Measurements from ENCODE around the gene RDM1.
A peak's percentile ranks its signal among the peaks of the same experiment; 100 is the strongest.
"Not testable (repeated sequence)": the region's sequence is repeated elsewhere in the genome, so short reads cannot be mapped to it uniquely, and the experiment has no call there.

Gene RDM1

DNA sequence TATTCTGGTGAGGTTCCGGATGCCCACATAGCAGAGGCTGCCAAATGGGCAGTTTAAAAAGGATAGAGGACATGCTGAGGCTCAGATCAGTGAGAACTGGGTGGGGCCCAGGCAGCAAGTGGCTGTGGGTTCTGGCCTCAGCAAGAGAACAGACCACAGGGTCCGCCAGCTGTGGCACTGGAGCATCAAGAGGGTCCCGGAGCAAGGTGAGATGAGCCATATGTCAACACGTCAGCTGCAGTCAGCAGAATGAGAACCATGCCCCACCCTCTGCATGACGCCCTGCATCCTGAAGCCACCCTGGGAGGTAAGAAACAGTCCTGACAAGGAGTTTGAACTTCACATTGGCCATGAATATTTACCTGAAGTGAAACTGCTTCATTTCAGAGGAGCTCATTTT is 30.3 kb downstream of the RDM1 start:
- H3K9me3 ChIP-seq (ENCODE audit: control insufficient read depth, low read length): no peaks in the 10 kb centered on the region
- no peak overlapping the region for H3K27ac ChIP-seq (ENCODE audit: low read depth, low read length, severe bottlenecking)
- no peaks in the 10 kb centered on the region for H3K4me1 ChIP-seq (ENCODE audit: control insufficient read depth, insufficient read depth, low read length, poor library complexity, severe bottlenecking)
- H3K36me3 ChIP-seq (ENCODE audit: control insufficient read depth, insufficient read depth, low read length): no peaks in the 10 kb centered on the region
- whole genome bisulfite sequencing, 2 experiments (ENCODE audit: insufficient coverage in 2 of 2): 90 to 96% methylated on average over 4 to 5 of the region's 5 CpGs
- no peak overlapping the region for H3K4me3 ChIP-seq (ENCODE audit: extremely low read depth, insufficient read depth, low read length, poor library complexity, severe bottlenecking)

DNA sequence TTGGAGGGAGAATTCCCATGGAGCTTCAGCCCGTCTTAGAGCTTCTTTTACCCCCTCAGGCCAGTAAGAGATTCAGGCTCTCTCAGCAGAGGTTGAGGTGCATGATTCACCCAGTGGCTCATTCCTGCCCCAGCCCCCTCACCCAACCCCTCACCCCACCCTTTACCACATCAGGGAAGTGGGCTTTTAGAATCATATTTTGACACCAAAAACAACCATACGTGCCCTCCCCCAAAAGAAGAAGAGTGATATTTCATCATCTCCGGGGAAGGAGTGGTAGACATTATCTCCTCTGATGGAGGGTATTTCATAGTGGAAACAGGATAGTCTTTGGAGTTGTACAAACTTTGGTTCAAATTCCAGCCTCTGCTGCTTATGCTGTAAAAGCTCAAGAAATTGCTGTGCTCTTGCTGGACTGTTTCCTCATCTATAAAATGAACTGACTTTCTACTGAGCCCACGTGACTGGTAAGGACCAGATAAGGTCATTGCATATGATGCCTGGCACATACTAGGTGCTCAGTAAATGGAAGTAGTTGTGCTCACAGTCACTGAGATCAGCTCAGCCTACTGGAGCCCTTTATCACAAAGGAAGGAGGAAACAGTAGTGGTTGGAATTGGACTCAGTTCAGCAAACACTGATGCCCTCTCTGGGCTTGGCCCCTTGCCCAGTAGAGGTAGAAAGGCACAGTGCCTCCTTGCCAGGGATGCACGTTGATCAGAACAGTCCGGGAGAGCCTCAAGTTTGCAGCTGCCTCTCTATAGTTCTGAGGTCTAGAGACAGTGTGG is 32.1 kb downstream of the RDM1 start:
- H3K27ac ChIP-seq (ENCODE audit: low read depth, low read length, severe bottlenecking): no peak overlapping the region
- WGBS, 2 experiments (ENCODE audit: insufficient coverage in 2 of 2): 95 to 100% methylated on average over 3 of the region's 6 CpGs
- H3K4me1 ChIP-seq (ENCODE audit: control insufficient read depth, insufficient read depth, low read length, poor library complexity, severe bottlenecking): no peaks in the 10 kb centered on the region
- H3K4me3 ChIP-seq (ENCODE audit: extremely low read depth, insufficient read depth, low read length, poor library complexity, severe bottlenecking): no peak overlapping the region
- H3K36me3 ChIP-seq (ENCODE audit: control insufficient read depth, insufficient read depth, low read length): no peaks in the 10 kb centered on the region
- H3K9me3 ChIP-seq (ENCODE audit: control insufficient read depth, low read length): no peaks in the 10 kb centered on the region

DNA sequence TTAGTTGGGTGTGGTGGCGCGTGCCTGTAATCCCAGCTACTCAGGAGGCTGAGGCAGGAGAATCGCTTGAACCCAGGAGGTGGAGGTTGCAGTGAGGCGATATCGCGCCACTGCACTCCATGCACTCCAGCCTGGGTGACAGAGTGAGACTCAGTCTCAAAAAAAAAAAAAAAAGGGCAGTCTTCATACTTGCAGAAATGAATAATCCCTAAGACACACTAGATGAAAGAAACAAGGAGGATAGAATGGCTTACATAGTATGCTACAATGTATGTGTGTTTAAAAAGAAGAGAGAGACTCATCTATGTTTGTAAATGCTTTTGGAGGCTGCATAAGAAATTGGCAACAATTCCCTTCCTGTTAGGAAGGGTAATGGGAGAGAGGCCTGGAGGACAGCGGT is 32.8 kb downstream of the RDM1 start:
- not testable (repeated sequence) for H3K4me1 ChIP-seq (ENCODE audit: control insufficient read depth, insufficient read depth, low read length, poor library complexity, severe bottlenecking); H3K4me3 ChIP-seq (ENCODE audit: extremely low read depth, insufficient read depth, low read length, poor library complexity, severe bottlenecking); H3K9me3 ChIP-seq (ENCODE audit: control insufficient read depth, low read length); H3K27ac ChIP-seq (ENCODE audit: low read depth, low read length, severe bottlenecking); H3K36me3 ChIP-seq (ENCODE audit: control insufficient read depth, insufficient read depth, low read length)
- 60 to 100% methylated on average over 1 to 5 of the region's 7 CpGs for WGBS, 2 experiments (ENCODE audit: insufficient coverage in 2 of 2)

DNA sequence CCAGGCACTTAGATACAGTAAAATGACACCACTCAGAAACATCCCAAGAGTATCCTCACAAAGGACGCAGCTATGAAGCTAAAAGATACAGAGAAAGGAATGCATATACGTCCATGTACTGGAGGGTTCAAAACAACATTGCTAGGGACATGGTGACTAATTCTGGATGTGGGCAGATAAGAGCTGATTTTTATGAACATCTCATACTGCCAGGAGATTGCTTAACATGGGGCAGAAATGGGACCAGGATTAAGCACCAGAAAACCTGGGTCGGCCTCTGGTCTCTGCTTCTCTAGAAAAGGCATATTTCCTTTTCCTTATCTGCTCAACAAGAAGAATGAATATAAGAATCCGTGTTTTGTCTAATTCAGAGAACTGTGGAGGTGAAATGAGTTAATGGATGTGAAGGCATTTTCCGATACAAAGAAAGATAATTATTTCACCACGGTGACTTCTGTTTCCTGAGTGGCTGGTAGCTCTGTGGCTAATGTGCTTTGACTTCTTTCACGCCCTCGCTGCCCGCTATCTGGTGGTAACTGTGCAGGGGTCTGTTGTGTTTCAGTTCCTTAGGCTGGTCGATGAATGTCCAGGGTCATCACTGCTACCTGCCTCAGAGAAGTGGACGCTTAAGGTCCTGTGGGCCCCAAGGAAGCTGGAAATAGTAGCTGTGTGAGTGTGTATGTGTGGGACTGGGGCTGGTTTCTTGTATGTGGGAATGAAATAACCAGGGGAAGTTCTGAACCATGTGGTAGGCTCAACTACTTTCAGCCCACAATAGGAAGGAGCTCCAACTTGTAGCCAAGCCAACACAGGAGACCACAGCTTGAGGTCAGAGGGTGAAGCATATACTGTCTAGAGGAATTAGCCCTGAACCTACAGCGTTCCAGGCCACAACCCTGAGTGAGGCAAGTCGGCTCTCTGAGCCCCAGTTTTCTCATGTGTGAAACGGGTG is 34.7 kb downstream of the RDM1 start:
- no peak overlapping the region for H3K27ac ChIP-seq (ENCODE audit: low read depth, low read length, severe bottlenecking)
- WGBS, 2 experiments (ENCODE audit: insufficient coverage in 2 of 2): 87 to 91% methylated on average over 9 to 14 of the region's 14 CpGs
- H3K4me1 ChIP-seq (ENCODE audit: control insufficient read depth, insufficient read depth, low read length, poor library complexity, severe bottlenecking): no peaks in the 10 kb centered on the region
- H3K36me3 ChIP-seq (ENCODE audit: control insufficient read depth, insufficient read depth, low read length): no peaks in the 10 kb centered on the region
- no peak overlapping the region for H3K4me3 ChIP-seq (ENCODE audit: extremely low read depth, insufficient read depth, low read length, poor library complexity, severe bottlenecking)
- H3K9me3 ChIP-seq (ENCODE audit: control insufficient read depth, low read length): no peaks in the 10 kb centered on the region

DNA sequence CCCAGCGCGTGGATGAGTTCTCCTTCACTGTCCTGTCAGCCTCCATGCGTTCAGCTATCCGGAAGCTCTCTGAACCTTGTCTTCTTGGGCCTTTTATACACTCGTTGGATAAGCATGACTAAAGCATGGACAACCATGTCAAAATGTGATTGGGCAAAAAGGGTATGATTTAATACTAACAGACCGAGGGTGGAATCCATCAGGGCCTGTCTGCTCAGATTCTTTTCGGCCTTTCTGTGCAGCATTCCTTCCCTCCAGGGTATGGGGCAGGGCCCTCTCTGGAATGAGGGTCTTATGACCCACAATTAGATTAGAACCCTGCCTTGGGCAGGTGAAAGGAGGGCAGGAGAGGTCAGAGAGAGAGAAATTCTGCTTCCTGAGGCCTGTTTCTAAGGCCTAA is 36.4 kb downstream of the RDM1 start:
- H3K4me1 ChIP-seq (ENCODE audit: control insufficient read depth, insufficient read depth, low read length, poor library complexity, severe bottlenecking): no peaks in the 10 kb centered on the region
- no peak overlapping the region for H3K4me3 ChIP-seq (ENCODE audit: extremely low read depth, insufficient read depth, low read length, poor library complexity, severe bottlenecking)
- no peaks in the 10 kb centered on the region for H3K36me3 ChIP-seq (ENCODE audit: control insufficient read depth, insufficient read depth, low read length)
- H3K9me3 ChIP-seq (ENCODE audit: control insufficient read depth, low read length): no peaks in the 10 kb centered on the region
- no peak overlapping the region for H3K27ac ChIP-seq (ENCODE audit: low read depth, low read length, severe bottlenecking)
- 90 to 99% methylated on average over 7 of the region's 7 CpGs for WGBS, 2 experiments (ENCODE audit: insufficient coverage in 2 of 2)

DNA sequence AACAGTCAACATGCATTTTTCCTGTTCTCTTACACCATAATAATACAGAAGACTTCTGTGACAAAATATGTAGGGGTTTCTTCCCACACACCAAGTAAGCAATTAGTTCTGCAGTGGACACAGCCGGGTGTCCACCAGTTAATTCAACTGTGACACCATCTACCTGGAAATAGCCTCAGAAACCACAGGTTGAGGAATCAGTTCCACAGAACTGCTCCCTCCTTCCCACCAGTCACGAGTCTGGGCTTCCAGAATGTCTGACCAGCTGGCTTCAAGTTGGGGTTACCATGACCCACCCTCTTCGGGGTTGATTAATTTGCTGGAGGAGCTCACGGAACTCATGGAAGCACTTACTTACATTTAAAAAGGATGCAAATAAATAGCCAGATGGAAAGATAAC is 36.8 kb downstream of the RDM1 start:
- no peaks in the 10 kb centered on the region for H3K36me3 ChIP-seq (ENCODE audit: control insufficient read depth, insufficient read depth, low read length)
- no peak overlapping the region for H3K4me3 ChIP-seq (ENCODE audit: extremely low read depth, insufficient read depth, low read length, poor library complexity, severe bottlenecking)
- no peaks in the 10 kb centered on the region for H3K4me1 ChIP-seq (ENCODE audit: control insufficient read depth, insufficient read depth, low read length, poor library complexity, severe bottlenecking)
- no peaks in the 10 kb centered on the region for H3K9me3 ChIP-seq (ENCODE audit: control insufficient read depth, low read length)
- no peak overlapping the region for H3K27ac ChIP-seq (ENCODE audit: low read depth, low read length, severe bottlenecking)
- 93 to 96% methylated on average over 2 of the region's 4 CpGs for WGBS, 2 experiments (ENCODE audit: insufficient coverage in 2 of 2)

DNA sequence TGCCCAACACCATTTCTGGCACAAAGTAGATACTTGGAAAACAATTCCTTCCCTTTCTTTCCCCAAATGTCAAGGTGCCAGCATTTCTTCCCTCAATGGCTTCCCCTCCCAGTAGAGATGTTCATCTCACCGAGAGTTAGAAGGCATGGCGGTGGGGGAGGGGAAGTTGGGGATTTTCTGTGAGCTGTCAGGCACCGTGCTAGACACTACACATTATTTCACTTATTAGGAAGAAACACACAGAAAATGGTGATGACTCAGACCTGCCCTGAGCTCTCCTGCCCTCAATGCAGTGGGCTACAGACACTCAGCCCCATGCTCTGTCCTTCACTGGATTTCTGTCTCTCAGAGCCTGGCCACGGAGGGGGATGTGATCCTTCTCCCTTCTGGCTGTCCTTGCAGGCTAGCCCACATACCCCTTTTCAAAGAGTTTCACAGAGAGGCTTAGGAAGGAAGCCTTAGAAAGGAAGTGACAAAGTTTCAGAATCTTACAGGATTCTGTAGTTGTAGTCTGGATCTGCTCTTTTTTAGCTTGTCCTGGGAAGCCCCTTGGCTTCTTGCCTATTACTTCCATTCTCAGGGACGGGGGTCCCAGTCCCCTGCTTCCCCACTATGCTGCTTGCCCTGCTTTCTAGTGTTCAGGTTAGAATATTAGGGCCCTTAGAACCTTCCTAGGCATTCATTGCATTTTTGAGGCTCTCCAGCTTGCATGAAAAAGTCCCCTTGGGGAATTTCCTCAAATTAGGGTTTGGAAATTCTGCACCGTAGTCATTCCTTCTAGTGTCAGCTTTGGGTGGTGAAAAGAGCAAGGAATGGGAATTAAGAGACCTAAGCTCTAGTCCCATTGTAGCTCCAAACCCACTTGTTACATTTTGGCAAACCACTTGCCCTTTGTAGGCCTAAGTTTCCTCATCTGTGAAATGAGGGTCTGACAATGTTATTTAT is 38.2 kb downstream of the RDM1 start:
- H3K4me1 ChIP-seq (ENCODE audit: control insufficient read depth, insufficient read depth, low read length, poor library complexity, severe bottlenecking): no peaks in the 10 kb centered on the region
- 86 to 100% methylated on average over 1 to 2 of the region's 6 CpGs for WGBS, 2 experiments (ENCODE audit: insufficient coverage in 2 of 2)
- no peak overlapping the region for H3K4me3 ChIP-seq (ENCODE audit: extremely low read depth, insufficient read depth, low read length, poor library complexity, severe bottlenecking)
- H3K36me3 ChIP-seq (ENCODE audit: control insufficient read depth, insufficient read depth, low read length): no peaks in the 10 kb centered on the region
- H3K9me3 ChIP-seq (ENCODE audit: control insufficient read depth, low read length): no peaks in the 10 kb centered on the region
- peak overlapping the region; percentile 51 for H3K27ac ChIP-seq (ENCODE audit: low read depth, low read length, severe bottlenecking)

DNA sequence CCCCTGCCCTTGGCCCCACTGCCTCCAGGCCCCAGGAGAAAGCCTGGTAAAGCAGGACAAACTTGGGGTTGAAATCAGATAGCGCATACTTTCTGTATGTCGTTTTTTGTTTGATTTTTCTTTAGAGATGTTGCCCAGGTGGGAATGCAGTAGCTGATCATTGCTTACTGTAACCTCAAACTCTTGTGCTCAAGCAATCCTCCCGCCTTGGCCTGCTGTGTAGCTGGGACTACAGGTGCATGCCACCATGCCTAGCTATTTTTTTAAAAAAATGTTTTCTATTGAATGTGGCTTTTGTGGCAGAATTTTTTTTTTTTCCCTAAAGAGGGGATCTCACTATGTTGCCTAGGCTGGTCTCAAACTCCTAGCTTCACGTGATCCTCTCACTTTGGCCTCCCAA is 39.3 kb downstream of the RDM1 start:
- WGBS, 2 experiments (ENCODE audit: insufficient coverage in 2 of 2): 93 to 98% methylated on average over 2 to 3 of the region's 4 CpGs
- Histone ChIP-seq H3K36me3 (ENCODE audit: control insufficient read depth, insufficient read depth, low read length) (no peaks in the 10 kb centered on the region), H3K27ac (ENCODE audit: low read depth, low read length, severe bottlenecking) (no peak overlapping the region), H3K4me1 (ENCODE audit: control insufficient read depth, insufficient read depth, low read length, poor library complexity, severe bottlenecking) (no peaks in the 10 kb centered on the region), H3K9me3 (ENCODE audit: control insufficient read depth, low read length) (no peaks in the 10 kb centered on the region), H3K4me3 (ENCODE audit: extremely low read depth, insufficient read depth, low read length, poor library complexity, severe bottlenecking) (no peak overlapping the region)

DNA sequence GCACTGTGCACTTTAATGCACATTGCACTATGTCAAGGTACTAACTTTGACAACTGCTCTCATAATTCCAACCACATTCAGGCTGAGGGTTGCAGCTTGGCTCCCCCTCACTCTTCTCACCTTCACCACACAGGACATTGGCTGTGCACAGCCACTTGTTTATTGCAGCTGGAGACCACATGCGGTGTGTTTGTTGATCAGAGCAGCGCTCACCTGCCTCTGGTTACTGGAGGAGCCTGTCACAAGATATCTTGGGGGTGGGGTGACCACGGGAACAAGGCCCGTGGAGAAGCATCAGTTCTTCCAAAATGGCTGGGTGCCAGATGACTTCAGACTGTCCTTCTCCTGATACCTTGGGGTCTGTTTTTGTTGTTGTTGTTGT is 39.8 kb downstream of the RDM1 start:
- 76 to 84% methylated on average over 2 to 4 of the region's 4 CpGs for WGBS, 2 experiments (ENCODE audit: insufficient coverage in 2 of 2)
- no peak overlapping the region for H3K4me3 ChIP-seq (ENCODE audit: extremely low read depth, insufficient read depth, low read length, poor library complexity, severe bottlenecking)

More for the DNA sequence above, 39.8 kb downstream of the RDM1 start:
- Histone ChIP-seq H3K9me3 (ENCODE audit: control insufficient read depth, low read length) (no peaks in the 10 kb centered on the region), H3K36me3 (ENCODE audit: control insufficient read depth, insufficient read depth, low read length) (no peaks in the 10 kb centered on the region), H3K27ac (ENCODE audit: low read depth, low read length, severe bottlenecking) (no peak overlapping the region), H3K4me1 (ENCODE audit: control insufficient read depth, insufficient read depth, low read length, poor library complexity, severe bottlenecking) (no peaks in the 10 kb centered on the region)
